ENCODE results near the gene IGF1R.

DNA sequence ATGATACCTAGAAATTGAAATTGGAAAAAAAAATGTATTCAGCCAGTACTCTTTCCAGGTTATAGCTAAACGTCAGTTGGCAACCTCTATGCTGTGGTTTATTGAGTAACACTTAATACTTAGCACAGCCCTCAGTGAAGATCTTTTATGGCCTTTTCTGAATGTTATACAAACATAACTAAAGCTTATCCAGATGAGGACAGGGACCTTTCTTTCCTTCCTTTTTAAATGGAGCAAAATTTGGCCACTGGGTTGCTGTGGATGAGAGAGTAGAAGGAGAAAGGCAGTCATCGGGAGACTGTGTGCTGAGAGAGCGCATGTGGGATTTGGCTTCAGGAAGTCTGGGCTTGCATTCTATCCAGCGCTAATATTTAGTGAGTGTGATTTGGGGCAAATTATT, 36.1 kb downstream of the IGF1R start:
- TF ChIP-seq, protein P1, sequence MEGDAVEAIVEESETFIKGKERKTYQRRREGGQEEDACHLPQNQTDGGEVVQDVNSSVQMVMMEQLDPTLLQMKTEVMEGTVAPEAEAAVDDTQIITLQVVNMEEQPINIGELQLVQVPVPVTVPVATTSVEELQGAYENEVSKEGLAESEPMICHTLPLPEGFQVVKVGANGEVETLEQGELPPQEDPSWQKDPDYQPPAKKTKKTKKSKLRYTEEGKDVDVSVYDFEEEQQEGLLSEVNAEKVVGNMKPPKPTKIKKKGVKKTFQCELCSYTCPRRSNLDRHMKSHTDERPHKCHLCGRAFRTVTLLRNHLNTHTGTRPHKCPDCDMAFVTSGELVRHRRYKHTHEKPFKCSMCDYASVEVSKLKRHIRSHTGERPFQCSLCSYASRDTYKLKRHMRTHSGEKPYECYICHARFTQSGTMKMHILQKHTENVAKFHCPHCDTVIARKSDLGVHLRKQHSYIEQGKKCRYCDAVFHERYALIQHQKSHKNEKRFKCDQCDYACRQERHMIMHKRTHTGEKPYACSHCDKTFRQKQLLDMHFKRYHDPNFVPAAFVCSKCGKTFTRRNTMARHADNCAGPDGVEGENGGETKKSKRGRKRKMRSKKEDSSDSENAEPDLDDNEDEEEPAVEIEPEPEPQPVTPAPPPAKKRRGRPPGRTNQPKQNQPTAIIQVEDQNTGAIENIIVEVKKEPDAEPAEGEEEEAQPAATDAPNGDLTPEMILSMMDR (IDR thresholded peaks at IDR 0.05) = no peak
- TF ChIP-seq POLR2A (IDR thresholded peaks at IDR 0.05) = no peak
